Measurements from ENCODE around the gene CPN2.

GRCh38 chr3:194318511-194319161 lies 32.5 kb downstream of the CPN2 start:
- TF ChIP-seq CTCF (IDR thresholded peaks at IDR 0.05) (no peak), POLR2A (IDR thresholded peaks at IDR 0.05) (no peak)

Data from testis (tissue), 2 donors.